Mucosa of rectum (tissue), 2 donors: Measurements from ENCODE around the gene PCDH8.
"Not testable (repeated sequence)": the region's sequence is repeated elsewhere in the genome, so short reads cannot be mapped to it uniquely, and the experiment has no call there.

Source experiments
- H3K27ac ChIP-seq, 2 donors: one replicate each; pipeline ENCODE4 v1.7.0; 2013; ENCODE audit warnings: inconsistent platforms in 2 of 2, low read depth in 2 of 2, low read length in 2 of 2
- H3K27me3 ChIP-seq, 2 donors: one replicate each; pipeline ENCODE4 v1.7.0; 2013; ENCODE audit warnings: low read length in 2 of 2; ENCODE audit not compliant: control insufficient read depth in 2 of 2, insufficient read depth in 2 of 2
- H3K36me3 ChIP-seq, 2 donors: one replicate each; pipeline ENCODE4 v1.7.0; 2013; ENCODE audit warnings: low read length in 2 of 2; ENCODE audit not compliant: control insufficient read depth in 2 of 2, insufficient read depth in 2 of 2
- H3K4me1 ChIP-seq, 2 donors: one replicate each; pipeline ENCODE4 v1.7.0; 2013; ENCODE audit warnings: low read length in 2 of 2, mild to moderate bottlenecking in 1 of 2; ENCODE audit not compliant: control insufficient read depth in 2 of 2, insufficient read depth in 2 of 2
- H3K4me3 ChIP-seq, 2 donors: one replicate each; pipeline ENCODE4 v1.7.0; 2013; ENCODE audit warnings: low read length in 2 of 2
- H3K9ac ChIP-seq, 2 donors: one replicate each; pipeline ENCODE4 v1.7.0; 2013; ENCODE audit warnings: low read length in 2 of 2, low read depth in 1 of 2, mild to moderate bottlenecking in 1 of 2
- H3K9me3 ChIP-seq, 2 donors: one replicate each; pipeline ENCODE4 v1.7.0; 2013; ENCODE audit warnings: low read length in 2 of 2; ENCODE audit not compliant: control insufficient read depth in 2 of 2
- donor health status: healthy.
- donor health status: Normal muscosa, but diverticular disease.

The PCDH8 gene

GRCh38 chr13:52827839-52828238 is 20.6 kb downstream of the PCDH8 start:
- Histone ChIP-seq H3K36me3 (no peaks in the 10 kb centered on the region), H3K9ac (no peak overlapping the region), H3K9me3 (no peaks in the 10 kb centered on the region), H3K4me1 (no peaks in the 10 kb centered on the region), H3K27ac (no peak overlapping the region), H3K27me3 (no peaks in the 10 kb centered on the region), H3K4me3 (no peak overlapping the region)

GRCh38 chr13:52817886-52818285 is 30.6 kb downstream of the PCDH8 start:
- H3K4me3 ChIP-seq, H3K9me3 ChIP-seq, H3K27ac ChIP-seq, H3K4me1 ChIP-seq, H3K36me3 ChIP-seq, H3K9ac ChIP-seq, H3K27me3 ChIP-seq: not testable (repeated sequence)

GRCh38 chr13:52815330-52815729 is 33.1 kb downstream of the PCDH8 start:
- Histone ChIP-seq H3K9me3 (no peaks in the 10 kb centered on the region), H3K36me3 (no peaks in the 10 kb centered on the region), H3K4me1 (no peaks in the 10 kb centered on the region), H3K27ac (no peak overlapping the region), H3K4me3 (no peak overlapping the region), H3K27me3 (no peaks in the 10 kb centered on the region), H3K9ac (no peak overlapping the region)

GRCh38 chr13:52812941-52813340 is 35.5 kb downstream of the PCDH8 start:
- Histone ChIP-seq H3K27ac (no peak overlapping the region), H3K4me1 (no peaks in the 10 kb centered on the region), H3K9me3 (no peaks in the 10 kb centered on the region), H3K27me3 (no peaks in the 10 kb centered on the region), H3K9ac (no peak overlapping the region), H3K4me3 (no peak overlapping the region), H3K36me3 (no peaks in the 10 kb centered on the region)

GRCh38 chr13:52811841-52812240 is 36.6 kb downstream of the PCDH8 start:
- H3K27ac ChIP-seq: no peak overlapping the region
- no peak overlapping the region for H3K4me3 ChIP-seq
- no peaks in the 10 kb centered on the region for H3K9me3 ChIP-seq
- H3K4me1 ChIP-seq: no peaks in the 10 kb centered on the region
- H3K27me3 ChIP-seq: no peaks in the 10 kb centered on the region
- H3K36me3 ChIP-seq: no peaks in the 10 kb centered on the region
- H3K9ac ChIP-seq: no peak overlapping the region

GRCh38 chr13:52810526-52810925 is 37.9 kb downstream of the PCDH8 start:
- H3K36me3 ChIP-seq: no peaks in the 10 kb centered on the region
- H3K27ac ChIP-seq: no peak overlapping the region
- H3K4me1 ChIP-seq: no peaks in the 10 kb centered on the region
- no peak overlapping the region for H3K4me3 ChIP-seq
- H3K9ac ChIP-seq: no peak overlapping the region
- H3K9me3 ChIP-seq: no peaks in the 10 kb centered on the region
- no peaks in the 10 kb centered on the region for H3K27me3 ChIP-seq

- no peak overlapping the region for H3K27ac ChIP-seq
- H3K4me1 ChIP-seq: no peaks in the 10 kb centered on the region
- no peaks in the 10 kb centered on the region for H3K27me3 ChIP-seq
- H3K9me3 ChIP-seq: no peaks in the 10 kb centered on the region
- no peaks in the 10 kb centered on the region for H3K36me3 ChIP-seq
- no peak overlapping the region for H3K9ac ChIP-seq
- H3K4me3 ChIP-seq: no peak overlapping the region
Observed at GRCh38 chr13:52810011-52810410, 38.4 kb downstream of the PCDH8 start.

GRCh38 chr13:52809310-52809769 is 39.1 kb downstream of the PCDH8 start:
- Histone ChIP-seq H3K4me1 (no peaks in the 10 kb centered on the region), H3K9me3 (no peaks in the 10 kb centered on the region), H3K27me3 (no peaks in the 10 kb centered on the region), H3K9ac (no peak overlapping the region), H3K27ac (no peak overlapping the region), H3K4me3 (no peak overlapping the region), H3K36me3 (no peaks in the 10 kb centered on the region)

- Histone ChIP-seq H3K36me3 (no peaks in the 10 kb centered on the region), H3K4me3 (no peak overlapping the region), H3K27ac (no peak overlapping the region), H3K9ac (no peak overlapping the region), H3K27me3 (no peaks in the 10 kb centered on the region), H3K9me3 (no peaks in the 10 kb centered on the region), H3K4me1 (no peaks in the 10 kb centered on the region)
Observed at GRCh38 chr13:52808842-52809219, 39.6 kb downstream of the PCDH8 start.

GRCh38 chr13:52806029-52806428 is 42.4 kb downstream of the PCDH8 start:
- H3K4me3 ChIP-seq: no peak overlapping the region
- H3K27ac ChIP-seq: no peak overlapping the region
- H3K4me1 ChIP-seq: no peaks in the 10 kb centered on the region
- H3K27me3 ChIP-seq: peaks cover 0 to 2% of the 10 kb centered on the region in 2 donors
- H3K36me3 ChIP-seq: no peaks in the 10 kb centered on the region
- H3K9ac ChIP-seq: no peak overlapping the region
- H3K9me3 ChIP-seq: no peaks in the 10 kb centered on the region

- no peak overlapping the region for H3K9ac ChIP-seq
- H3K27ac ChIP-seq: no peak overlapping the region
- peaks cover 0 to 2% of the 10 kb centered on the region in 2 donors for H3K27me3 ChIP-seq
- H3K4me1 ChIP-seq: no peaks in the 10 kb centered on the region
- no peaks in the 10 kb centered on the region for H3K36me3 ChIP-seq
- H3K4me3 ChIP-seq: no peak overlapping the region
- no peaks in the 10 kb centered on the region for H3K9me3 ChIP-seq
Observed at GRCh38 chr13:52804202-52804641, 44.2 kb downstream of the PCDH8 start.
